NCI-H1092 treated with DMSO at 0.1 percent for 48 hours (cell line): Measurements from ENCODE around the gene ZCCHC10.
"Not testable (repeated sequence)": the region's sequence is repeated elsewhere in the genome, so short reads cannot be mapped to it uniquely, and the experiment has no call there.

Experiments used
- DNase-seq: peaks from one replicate; lab custom pipeline; 2025; lab: John Stamatoyannopoulos, UW

ZCCHC10 gene

GRCh38 chr5:133025804-133026663, at the start of gene ZCCHC10:
Gene ZCCHC10 (minus strand): TSS chr5:133026549. CDS start chr5:133026537, 12 bp downstream.
- peak; percentile 90 for DNase-seq

- no peak for DNase-seq
These were observed 49.5 kb upstream of the ZCCHC10 start for GRCh38 chr5:133075572-133076536.

- DNase-seq, result no peak
These were observed 45.7 kb upstream of the ZCCHC10 start for GRCh38 chr5:133072021-133072420.

- DNase-seq, result no peak
These were observed 39.7 kb upstream of the ZCCHC10 start for GRCh38 chr5:133066045-133066444.

GRCh38 chr5:133065471-133065870, 39.1 kb upstream of the ZCCHC10 start:
- no peak for DNase-seq

GRCh38 chr5:133063965-133064364, 37.6 kb upstream of the ZCCHC10 start:
- no peak for DNase-seq

DNA sequence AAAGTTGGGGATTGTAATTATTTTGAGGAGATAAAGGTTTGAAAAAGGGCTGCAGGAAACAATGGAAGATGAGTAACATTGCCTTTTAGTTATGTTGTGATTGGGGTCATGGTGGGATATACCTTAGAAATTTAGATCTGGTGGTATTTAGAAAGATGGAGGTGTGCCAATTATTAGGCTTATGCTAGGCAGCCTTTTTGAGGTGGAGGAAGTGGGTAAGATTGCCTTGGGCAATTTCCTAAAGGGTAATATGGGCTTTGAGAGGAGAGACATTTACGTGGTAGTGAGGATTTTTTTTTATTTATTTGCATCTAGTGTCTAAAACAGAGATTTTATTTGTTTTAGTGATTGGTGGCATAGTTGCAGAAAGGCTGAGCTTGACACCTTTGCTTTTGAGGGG, 35.9 kb upstream of the ZCCHC10 start:
- no peak for DNase-seq

DNA sequence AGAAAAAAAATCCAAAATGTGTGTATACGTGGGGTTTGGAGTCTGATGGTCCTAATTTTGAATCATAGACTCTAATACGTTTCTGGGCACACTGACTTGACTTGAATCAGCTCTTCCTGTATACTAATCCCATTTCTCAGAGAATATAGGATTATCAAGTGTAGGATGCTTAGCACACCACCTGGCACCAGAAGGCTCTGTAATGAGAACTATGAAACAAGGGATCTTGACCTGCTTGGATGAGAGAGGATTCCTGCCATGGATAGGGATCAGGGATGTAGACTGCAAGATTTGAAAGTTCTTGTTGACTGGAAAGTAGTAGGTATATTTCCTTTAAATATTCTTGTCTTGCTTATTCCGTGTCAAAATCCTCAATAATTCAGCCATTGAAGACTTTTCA, 33.3 kb upstream of the ZCCHC10 start:
- DNase-seq, result no peak

GRCh38 chr5:133056891-133057290, 30.5 kb upstream of the ZCCHC10 start:
- no peak for DNase-seq

- no peak for DNase-seq
These were observed 28.5 kb upstream of the ZCCHC10 start for GRCh38 chr5:133054697-133055471.

- DNase-seq, result no peak
These were observed 27.1 kb upstream of the ZCCHC10 start for GRCh38 chr5:133053448-133053847.

DNA sequence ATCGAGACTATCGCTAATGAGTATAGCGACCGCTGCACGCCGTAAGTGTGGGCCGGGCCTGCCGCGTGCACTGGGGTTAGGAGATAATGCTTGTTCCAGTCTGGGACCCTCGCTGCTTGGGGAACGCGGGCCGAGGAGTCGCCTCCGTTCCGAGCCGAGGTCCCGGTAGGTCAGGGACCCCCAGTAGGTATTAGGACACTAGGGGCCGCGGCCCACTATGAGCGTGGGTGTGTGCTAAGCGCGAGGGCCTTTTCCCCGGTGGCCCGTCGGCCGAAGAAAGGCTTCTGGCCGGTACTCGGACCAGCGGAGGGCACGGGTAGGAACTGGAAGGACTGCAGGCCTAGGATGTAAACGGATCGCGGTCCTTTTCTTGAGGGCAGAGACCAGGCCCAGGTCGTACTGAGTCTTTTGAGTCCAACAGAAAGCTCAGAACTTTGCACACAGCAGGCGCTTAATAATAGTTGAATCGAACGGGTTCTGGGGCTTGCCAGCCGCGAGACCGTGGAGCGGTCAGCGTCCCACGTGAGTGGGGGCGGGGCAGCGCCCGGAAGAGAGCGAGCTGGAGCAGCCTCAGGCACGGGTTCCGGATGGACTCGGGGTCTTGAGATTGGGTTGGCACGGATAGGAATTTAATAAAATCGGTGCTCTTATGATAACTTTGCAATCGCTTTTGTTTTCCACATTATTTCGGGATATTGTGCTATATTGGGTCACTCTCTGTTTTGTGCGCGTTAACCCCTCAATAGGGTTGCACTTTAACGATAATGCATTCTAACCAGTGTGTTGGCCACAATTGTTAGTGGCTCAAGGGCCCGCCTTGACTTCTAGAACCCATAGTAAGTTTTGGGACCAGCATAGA, 26.2 kb upstream of the ZCCHC10 start:
- peak; percentile 44 for DNase-seq

- peak; percentile 95 for DNase-seq
These were observed 25.4 kb upstream of the ZCCHC10 start, which contains the start of gene HSPA4 for GRCh38 chr5:133051542-133052316. Gene HSPA4 (plus strand): TSS chr5:133052013. CDS start chr5:133052251, 238 bp downstream.

GRCh38 chr5:133051061-133051541, 24.8 kb upstream of the ZCCHC10 start:
- no peak for DNase-seq

- DNase-seq, result no peak
These were observed 24.2 kb upstream of the ZCCHC10 start for GRCh38 chr5:133050521-133050920.

GRCh38 chr5:133049726-133050048, 23.3 kb upstream of the ZCCHC10 start:
- DNase-seq, result no peak

- DNase-seq, result no peak
These were observed 22.8 kb upstream of the ZCCHC10 start for GRCh38 chr5:133048993-133049725.

DNA sequence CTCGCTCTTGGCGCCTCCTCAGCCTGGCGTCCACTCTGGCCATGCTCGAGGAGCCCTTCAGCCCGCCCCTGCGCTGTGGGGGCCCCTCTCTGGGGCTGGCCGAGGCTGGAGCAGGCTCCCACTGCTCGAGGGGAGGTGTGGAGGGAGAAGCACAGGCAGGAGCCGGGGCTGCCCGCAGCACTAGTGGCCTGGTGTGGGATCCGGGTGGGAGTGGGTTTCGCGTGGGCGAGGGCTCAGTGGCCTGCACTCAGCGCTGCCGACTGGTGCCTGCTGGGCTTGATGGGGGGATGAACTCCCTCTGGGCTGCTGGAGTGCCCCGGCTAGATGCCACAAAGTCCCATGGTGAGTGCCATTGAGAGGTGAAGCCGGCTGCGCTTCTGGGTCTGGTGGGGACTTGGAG, 21.1 kb upstream of the ZCCHC10 start:
- no peak for DNase-seq

GRCh38 chr5:133046560-133046959, 20.2 kb upstream of the ZCCHC10 start:
- DNase-seq, result not testable (repeated sequence)
